Measurements from ENCODE around the gene ZNF474.

ZNF474 gene

DNA sequence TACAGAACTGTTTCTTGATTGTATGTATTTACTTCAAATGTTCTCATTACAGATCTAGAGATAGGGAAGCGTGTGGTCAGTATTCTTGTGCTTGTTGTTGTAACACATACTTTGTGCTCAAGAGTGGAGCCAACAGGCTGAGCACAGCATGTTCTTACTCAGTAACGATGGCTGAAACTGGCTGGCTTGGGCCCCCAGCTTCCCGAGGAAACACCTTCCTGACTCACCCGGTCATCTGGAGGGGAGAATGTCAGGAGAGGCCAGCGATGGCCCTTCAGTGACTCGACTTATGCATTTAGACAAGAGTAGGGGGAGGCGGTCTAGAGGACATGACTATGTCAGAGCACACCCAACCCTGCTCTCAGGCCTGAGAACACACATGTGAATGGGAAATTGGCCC is 25.6 kb downstream of the ZNF474 start:
- DNase-seq, result no peak

DNA sequence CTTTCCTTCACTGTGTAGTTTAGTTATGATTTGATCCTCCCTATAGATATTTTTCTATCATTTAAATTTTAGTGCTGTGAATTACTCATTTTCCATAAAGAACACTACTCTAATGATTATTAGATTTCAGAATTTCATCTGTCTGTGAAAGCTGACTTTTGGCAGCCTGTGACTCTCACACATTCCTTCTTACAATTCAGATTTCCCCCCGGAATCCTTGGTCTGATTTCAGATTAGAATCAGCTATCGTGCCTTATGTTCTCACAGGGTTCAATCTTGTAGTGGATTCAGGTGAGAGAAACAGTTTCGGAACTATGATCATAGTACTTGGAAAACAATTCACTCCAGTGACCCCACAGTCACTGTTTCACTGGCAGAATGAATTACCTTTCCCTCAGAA is 26.2 kb downstream of the ZNF474 start:
- no peak for DNase-seq

DNA sequence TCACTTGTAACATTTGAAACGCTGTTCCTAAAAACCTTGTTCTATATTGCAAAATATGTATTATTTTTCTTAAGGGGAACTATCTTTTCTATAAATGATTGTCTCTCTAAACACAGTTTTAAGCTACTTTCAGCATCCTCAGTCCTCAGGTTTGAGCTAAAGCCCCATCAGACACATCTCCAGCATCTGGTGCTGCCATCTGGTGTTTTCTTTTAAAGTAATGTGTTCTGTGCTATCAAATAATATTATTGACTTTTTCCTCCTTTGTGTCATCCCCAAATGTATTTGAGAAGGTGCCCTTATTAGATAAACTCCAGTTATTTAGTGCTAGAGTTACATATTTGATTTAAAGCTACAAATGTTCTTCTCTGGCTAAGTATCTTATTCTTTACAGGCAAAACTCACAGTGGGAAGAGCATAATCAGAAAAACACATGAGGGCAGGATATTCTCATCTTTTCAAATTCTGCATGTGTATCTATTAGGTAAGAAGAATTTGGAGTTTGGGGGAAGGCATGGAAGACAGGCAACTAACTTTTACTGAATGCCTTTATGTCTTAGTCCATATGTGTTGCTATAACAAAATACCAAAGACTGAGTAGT is 27.5 kb downstream of the ZNF474 start:
- no peak for DNase-seq

DNA sequence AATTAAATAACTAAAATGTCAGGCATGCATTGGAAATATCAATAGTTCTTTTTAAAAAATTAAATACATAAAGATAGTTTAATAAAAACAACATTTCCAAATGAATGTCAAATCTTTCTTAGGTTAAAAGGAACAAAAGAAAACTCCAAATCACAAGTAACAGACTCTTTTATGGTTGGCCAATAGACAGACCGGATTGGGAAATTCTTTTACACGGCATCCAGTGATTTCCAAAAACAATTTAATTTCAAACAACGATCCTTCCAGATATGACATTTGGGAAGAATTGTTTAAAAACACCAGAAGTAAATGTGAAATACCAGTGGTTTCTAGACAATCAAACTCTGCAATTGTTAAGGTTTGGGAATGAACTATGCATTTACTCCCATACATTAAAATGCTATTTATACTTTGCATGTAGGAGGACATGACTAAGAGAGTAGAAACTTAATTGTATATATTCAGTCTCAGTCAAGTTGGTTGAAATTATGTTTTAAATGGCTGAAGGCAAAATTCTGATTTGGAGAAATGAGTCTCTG is 32.8 kb downstream of the ZNF474 start:
- no peak for DNase-seq

DNA sequence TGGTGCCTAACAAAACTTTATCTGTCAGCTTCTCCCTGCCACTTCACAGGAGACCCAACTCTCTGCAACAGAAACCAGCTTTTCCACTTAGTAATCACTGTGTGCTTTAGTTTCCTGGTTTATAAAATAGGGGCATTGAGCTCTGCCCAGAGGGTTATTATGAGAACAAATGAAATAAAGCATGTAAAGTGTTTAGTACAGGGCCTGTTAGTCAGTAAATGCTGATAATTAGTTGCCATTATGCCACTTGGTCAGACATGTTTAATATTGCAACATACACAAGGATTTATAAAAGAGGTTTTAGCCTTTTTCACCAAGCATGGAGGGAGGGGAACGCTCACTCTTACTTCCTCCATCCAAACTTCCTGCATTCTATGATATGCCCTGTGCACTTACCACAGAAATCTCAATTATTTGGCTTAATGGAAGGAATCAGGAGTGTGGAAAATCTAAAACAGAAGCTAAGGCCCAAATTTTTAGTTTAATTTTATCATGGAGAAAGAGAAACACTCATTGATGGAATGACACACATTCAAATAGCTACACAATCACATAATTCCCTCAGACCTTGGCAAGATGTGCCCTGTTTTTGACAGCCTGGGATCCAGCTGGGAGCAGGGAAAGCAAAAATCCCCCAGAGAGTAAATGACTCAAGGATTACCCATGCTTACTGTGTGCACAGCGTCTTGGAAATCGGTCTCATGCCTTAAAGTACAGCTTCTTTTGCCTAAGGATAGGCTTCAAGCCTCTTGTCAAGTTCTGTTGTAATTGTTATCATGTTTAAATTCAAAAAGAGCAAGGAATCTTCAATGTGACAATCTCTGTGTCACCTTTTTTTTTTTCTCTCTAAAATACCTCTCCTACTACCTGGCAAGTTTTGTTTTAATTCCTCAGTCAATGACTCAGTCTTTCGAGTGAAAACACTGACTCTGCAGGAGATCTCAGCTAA is 34.0 kb downstream of the ZNF474 start:
- DNase-seq, result no peak

DNA sequence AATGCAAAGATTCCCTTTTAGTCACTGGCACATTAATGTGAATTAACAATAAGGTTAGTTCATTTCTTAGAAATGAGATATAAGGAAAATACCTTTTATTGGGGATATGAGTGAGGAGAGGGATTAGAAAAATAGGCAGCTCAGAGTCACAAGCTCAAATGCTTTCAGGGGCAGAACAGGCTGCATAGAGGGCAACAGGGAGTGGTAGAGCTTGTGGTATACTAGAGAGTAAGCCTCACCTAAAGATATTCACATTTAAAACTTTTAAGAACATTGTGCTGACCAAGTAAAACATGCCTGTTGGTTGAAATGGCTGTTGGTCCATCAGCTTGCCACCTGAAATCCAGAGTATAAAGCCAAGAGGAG is 34.7 kb downstream of the ZNF474 start:
- DNase-seq, result no peak

DNA sequence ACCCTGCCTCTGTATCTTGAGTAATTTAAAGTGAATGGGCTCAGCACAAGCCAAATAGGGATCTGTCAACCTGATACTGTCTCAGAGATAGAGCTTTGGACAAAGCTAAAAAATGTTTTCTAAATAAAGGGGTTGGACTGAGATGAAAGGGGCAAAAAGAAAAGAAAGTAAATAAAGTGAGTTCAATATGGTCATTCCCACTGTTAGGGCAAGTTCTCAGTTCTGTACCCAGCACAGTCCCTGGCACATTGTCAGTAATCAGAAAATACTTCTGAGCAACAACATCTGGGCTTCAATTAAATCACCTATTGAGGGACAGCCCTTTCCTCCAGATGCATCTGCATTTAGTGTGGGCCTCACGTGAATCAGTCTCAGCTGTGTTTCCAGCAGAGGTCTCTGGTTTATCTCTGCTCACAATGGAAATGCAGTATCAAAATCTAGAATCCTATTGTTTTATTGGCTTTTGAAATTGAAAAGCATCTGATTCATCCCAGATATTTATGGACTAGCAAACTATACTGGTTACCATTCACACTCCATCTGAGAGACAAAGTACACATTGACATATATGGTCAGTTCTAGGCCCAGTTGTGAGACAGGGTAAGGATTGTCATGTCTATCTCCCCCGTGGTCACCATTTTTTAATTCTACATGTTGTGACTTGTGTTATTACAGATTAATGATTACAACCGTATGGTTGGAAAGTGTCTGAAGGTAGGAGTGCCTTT is 35.6 kb downstream of the ZNF474 start:
- no peak for DNase-seq

DNA sequence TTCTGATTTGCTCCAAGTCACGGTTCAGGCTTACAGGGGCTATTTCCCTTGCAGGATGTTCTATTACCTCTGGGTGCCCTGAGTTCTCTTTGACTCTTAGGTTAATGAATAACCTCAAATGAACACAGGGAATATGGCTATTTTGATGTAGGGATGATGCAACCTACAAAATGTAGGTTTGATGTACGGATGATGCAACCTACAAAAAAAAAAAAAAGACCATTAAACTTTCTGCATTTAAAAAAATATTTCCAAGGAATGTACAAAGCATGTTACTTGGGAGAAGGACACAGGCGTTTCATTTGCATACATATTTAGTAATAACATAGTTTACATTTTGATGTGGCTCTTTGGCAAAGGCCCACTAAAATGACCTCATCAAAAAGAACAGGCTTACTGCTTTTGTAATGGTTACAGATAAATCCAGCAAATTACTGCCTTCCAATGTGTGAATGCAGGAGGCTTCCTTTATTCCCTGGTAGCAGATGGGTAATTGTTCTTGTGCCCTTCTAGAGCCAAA is 36.3 kb downstream of the ZNF474 start:
- no peak for DNase-seq

DNA sequence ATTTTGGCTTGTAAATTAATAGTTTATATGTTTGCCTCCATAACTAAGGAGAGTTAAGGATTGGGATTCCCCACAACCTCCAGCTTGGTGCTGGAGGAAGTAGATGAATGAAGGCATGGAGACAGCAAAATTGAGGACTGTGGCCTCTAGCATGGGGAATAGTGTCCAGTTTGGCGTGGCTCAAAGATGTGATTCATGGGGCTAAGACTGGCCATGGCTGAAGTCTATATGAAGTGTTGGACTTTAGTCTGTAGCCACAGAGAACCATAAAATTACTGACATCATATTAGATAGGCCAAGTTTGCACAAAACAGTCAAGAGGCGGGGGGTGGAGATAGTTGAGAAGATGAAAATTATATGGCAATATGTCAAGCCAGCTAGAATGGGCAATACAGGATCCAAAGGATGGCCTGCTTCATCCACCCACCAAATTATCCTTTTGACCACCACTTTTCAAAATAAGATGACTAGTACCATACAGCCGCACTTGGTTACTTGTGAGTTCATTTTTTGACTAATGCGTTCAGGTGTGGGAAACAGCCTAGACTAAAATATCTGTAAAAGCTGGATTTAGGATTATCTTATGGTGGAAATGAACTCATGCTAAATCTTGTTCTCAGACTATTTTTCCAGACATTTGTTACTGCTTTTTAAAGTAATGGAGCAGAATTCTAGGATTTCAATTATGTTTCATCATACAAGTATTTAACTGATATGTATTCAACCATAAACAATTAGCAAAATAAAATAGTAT is 40.2 kb downstream of the ZNF474 start:
- DNase-seq, result no peak

DNA sequence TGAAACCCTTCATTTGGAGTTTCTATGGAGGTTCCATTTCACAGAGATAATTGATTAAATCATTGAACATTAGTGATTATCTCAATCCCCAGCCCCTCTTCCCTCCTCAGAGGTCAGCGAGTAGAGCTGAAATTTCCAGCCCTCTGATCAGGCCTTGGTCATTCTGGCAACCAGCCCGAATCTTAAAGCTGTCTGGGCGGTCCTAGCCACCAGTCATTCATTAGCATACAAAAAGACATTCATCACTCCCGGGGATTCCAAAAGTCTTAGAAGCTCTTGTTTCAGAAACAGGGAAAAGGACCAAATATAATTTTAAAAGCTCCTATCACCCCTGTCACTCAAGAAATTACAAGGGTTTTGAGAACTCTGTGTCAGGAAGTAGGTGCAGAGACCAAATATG is 41.3 kb downstream of the ZNF474 start:
- DNase-seq, result no peak

DNA sequence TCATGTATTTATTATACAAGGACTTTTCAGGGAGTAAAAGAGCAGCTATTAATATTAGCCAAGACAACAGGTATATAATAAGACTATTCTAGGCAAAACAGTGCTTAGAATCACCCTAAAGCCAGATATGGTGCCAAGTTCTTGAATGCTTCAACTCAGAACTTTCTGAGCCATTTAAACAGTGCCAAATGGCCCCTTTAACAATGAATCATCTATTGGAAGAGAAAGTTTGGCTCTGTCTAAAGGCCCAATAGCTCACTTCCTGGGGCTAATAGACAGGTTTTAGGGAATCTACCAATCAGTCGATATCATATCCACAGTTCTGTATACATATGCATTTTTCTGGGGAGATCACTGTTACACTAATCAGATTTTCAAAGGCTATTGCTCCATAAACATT is 42.9 kb downstream of the ZNF474 start:
- no peak for DNase-seq

DNA sequence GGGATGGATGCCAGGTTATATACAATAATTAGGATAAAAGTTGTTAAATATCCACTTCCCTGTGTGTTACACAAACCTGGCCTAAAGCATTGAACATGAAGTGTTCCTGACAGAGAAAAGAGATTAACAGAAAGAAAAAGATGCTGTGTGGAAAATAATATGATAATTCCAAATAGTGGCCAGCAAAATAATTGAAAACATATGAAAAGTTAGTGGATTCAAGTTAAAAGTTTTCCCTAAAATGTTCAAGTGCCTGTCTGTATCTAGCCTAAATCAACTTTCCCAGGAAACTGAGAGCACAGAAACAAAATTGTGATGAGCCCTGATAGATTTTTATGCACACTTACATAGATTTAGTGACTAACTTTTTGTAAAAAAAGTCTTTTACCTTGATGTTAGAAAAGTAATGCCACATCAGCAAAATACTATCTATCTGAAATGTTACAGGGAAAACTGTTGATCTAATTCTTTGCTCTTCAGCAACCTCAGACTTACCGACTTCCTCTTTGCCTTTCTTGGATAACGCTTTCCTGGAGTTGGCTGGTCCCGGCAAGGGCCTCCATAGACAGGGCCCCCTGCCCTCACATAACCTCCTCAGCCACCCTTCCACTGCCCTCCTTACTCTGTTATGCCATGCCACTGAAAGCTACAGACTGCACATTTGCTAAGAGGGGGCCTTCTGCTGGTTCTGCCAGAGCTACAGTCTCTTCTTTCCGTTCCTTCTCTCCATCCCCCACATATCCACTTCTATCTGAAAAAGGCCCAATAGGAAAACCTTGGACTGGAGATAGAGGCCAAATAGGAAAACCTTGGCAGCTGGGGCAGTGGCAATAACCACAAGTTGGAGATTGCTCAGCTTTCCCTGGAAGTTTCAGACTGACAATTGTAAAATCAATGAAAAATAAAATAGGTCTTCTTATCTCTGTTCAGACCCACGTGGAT is 44.4 kb downstream of the ZNF474 start:
- no peak for DNase-seq

DNA sequence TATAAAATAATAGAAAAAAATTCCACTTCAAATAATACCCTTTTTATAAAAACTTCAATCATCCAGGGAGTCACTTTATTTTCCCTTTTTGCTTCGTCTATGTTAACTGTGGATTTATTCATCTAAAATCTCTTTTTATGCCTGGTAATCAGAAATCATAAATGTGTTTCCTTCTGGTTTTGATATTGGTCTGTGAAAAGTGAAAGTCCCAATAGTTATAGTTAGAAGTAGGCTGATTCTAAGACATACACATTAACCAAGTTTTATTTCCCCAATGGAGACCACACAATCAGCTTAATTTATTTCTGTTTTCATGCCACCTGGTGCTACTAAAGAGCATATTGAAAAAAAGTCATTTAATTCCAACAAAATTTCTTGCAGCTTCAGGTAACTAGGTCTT is 45.7 kb downstream of the ZNF474 start:
- no peak for DNase-seq

DNA sequence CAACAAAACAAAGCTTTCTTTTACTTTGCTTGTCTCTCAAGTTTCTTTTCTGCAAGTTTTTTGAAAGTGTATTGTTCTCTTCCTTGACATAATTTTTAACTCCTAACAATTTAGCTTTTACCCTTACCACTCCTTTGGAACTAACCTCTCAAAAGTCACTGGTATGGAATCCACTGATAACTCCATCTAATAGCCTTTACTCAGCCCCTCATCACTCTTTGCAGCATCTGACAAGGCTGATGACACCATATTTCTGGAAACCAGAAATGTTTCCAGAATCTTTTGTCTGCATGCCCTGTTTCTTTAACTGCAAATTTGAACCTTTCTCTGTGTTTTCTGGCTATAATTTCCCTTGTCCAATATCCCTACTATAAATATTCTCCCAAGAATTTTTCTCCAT is 46.5 kb downstream of the ZNF474 start:
- DNase-seq, result no peak

DNA sequence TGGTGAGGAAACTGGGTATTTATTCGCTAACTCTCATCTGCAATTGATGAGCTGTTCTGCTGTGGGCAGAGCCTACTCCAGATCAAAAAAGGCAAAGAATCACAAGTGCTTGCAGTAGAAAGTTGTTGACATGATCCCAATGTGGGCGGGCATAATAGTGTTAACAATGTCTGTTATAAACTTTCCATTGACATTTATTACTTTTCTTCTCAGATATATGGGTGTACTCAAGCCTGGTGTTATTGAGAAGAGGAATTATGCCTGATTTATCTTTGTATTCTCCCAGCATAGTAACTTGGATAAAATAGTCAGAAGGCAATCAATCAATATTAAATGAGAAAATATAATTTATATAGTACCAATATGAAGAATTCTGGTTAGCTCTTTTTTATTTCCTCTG is 47.8 kb downstream of the ZNF474 start:
- no peak for DNase-seq

DNA sequence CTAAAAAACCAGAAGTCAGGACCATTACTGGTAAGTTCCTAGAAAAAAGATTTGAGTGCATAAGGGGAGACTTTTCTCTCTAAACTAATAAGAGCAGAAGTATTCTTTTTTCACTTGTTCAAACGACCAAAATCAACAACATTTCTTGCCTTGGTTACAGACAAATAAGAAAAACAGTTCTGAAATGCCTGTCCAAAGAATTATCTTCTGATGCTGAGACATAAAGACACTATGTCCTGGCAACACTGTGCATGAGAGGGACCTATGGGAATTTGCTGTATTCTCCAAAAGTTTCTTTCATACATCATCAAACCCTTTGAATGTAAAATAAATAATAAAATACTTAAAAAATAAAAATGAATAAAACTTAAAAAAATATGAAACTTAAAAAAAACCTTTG is 50.4 kb downstream of the ZNF474 start:
- DNase-seq, result no peak

DNA sequence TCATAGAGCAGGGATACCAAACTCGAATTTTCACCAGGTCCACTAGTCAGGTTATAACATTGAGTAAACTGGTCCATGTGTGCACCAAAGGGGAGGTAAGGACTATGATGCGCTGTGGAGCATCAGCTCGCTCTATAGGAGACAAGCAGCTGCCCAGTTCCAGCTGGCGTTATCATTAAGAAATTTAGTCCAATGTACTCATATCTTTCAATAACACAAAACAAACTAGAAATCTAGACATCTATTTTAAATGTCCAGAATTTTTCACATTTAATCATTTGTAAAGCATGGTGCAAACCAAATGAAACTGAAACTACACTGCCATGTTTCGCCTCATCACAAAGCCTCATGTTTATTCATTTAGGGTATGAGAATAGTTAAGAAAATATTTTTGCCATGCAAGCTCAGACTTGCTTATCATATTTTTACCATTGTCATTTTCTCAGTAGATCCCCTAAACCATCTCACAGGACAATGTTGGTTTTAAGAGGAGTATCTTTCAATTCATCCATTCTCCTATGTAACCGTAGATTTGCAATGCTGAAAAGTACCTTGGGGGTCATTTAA is 50.9 kb downstream of the ZNF474 start:
- no peak for DNase-seq

DNA sequence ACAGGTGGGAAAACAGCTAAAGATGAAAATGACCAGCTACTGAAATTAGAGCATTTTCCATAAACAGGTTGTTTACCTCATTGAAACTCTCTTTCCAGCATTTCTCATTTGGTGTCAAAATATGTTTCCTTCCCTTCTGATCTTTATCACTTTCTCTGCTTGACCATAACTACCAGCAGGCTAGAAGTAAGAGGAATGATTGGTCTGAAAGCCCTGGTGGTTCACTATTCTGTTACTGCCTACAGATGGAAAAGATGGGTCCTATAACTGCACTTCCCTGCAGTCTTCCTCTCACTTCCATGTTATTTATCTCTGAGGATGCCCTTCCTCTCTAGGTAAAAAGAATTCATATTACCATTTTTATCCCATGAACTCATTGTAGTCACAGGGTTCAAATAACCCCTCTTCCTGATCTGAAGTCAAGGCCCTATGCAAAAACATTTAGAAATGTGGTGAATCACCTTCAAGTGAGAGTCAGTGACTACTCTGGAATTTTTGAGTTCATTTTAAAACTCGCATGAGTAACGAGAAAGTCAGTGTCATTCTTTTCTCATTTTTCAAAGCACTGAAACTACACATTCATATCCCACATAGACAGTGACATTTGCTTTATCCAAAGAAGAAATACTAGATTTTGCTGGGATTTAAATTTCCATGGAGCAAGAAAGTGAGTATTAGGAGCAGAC is 51.7 kb downstream of the ZNF474 start:
- DNase-seq, result no peak

DNA sequence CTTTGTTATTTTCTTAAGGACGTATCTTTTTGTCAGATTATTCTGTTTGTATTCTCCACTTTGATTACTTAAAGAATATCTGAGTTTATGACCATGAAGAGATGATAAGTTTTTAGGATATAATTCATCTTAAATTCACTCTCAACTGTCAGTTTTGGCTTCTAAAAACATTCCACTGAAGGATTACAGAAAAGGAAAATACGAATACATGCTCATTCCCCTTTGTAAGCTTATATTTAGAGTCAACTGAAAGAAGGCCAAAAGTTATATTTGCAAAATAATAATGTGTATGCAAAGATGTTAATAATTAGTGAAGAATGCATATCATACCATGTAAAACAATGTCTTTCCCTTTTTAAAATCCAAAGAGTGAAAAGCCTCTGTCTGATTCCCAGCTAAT is 52.5 kb downstream of the ZNF474 start:
- DNase-seq, result no peak

DNA sequence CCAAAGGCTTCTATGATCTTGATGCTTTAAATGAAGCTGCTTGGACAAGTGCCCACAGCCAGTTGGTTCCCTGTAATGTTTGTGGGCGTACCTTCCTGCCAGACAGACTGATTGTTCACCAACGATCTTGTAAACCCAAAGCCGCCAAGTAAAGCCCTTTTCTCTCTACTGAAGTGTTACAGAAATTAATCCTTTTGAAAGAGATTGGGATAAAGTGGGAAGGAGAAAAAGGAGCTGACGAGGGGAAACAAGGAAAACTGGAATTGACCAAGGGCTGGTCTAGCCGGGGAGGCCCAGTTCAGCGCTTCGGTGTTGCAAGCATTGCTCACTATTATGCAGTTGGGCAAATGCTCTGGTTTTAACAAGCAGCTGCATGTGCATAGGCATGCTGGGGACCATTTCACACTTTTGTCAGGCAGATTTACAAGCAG is 53.2 kb downstream of the ZNF474 start:
- DNase-seq, result no peak

Measured in activated T-cell treated with anti-CD3 and anti-CD28 coated beads for 4 hours (primary cell).